ENCODE measurements around the gene CCDC148.

DNA sequence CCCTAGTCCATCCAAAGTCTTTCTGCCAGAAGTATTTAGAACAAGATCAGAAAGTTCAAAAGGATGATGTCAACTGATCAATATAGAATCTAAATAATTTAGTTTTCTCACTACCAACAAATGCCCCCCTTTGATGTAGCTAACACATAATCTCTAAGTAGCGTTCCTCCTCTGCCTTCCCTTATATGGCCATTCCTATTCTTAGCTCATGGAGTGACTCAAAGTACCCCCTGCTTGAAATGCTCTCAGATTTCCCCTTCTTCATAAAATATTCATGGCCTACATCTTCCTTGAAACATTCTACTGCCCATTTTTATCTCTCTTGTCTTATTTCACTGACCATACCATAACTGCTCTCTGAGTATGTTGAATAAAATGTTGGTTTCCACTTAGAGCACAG, 203.4 kb downstream of the CCDC148 start:
- TF ChIP-seq EZH2 (IDR thresholded peaks at IDR 0.05) = no peak
- no peak for TF ChIP-seq POLR2AphosphoS5 (IDR thresholded peaks at IDR 0.05; ENCODE audit: borderline replicate concordance, low read depth, low read length)
- no peak for TF ChIP-seq FOXP2 (optimal IDR thresholded peaks at IDR 0.05; ENCODE audit: control extremely low read depth, extremely low read length, insufficient read depth)
